ENCODE data around the gene KCNK16. TPM values are rescaled to one million over a fixed set of nuclear protein-coding genes. Genes with fewer than 3 reads are reported as not detected.

KCNK16 gene
- total and polyA plus RNA-seq, 2 experiments from 2014 or later, result not detected

- 79% methylated on average over 7 of the region's 7 CpGs for WGBS (ENCODE audit: low lambda C conversion rate, missing lambda C conversion rate)
- no peaks in the 10 kb centered on the region for H3K79me2 ChIP-seq
- no peak overlapping the region for H3K4me2 ChIP-seq
- TF ChIP-seq CTCF (IDR thresholded peaks at IDR 0.05; ENCODE audit: poor library complexity), result no peak
- TF ChIP-seq EZH2phosphoT487 (IDR thresholded peaks at IDR 0.05; ENCODE audit: low read depth, severe bottlenecking, unreplicated experiment), result no peak
- no peak for TF ChIP-seq EZH2 (IDR thresholded peaks at IDR 0.05; ENCODE audit: borderline replicate concordance)
- no peak overlapping the region for H2AFZ ChIP-seq
- no peaks in the 10 kb centered on the region for H3K9me2 ChIP-seq (replicated peaks; ENCODE audit: insufficient read depth)
- H3K36me3 ChIP-seq (replicated peaks; ENCODE audit: insufficient read depth, low read depth), result no peaks in the 10 kb centered on the region
- H3K4me3 ChIP-seq, result no peak overlapping the region
- H3K27me3 ChIP-seq, result no peaks in the 10 kb centered on the region
- H4K20me1 ChIP-seq (ENCODE audit: insufficient read depth, poor library complexity, severe bottlenecking), result no peaks in the 10 kb centered on the region
- no peak overlapping the region for H3K27ac ChIP-seq
- peak; percentile 75 for DNase-seq (ENCODE audit: low spot score)
- peaks cover 6% of the 10 kb centered on the region for H3K4me1 ChIP-seq (ENCODE audit: insufficient read depth)
- no peaks in the 10 kb centered on the region for H3K9me3 ChIP-seq (ENCODE audit: low read depth)
Measured at GRCh38 chr6:39357998-39358686, 35.6 kb upstream of the KCNK16 start.

GRCh38 chr6:39353698-39354315 is 31.3 kb upstream of the KCNK16 start:
- Histone ChIP-seq H3K79me2 (no peaks in the 10 kb centered on the region), H3K9me2 (replicated peaks; ENCODE audit: insufficient read depth) (no peaks in the 10 kb centered on the region), H3K9me3 (ENCODE audit: low read depth) (no peaks in the 10 kb centered on the region), H3K4me1 (ENCODE audit: insufficient read depth) (peaks cover 6% of the 10 kb centered on the region), H3K4me2 (no peak overlapping the region), H3K36me3 (replicated peaks; ENCODE audit: insufficient read depth, low read depth) (no peaks in the 10 kb centered on the region), H2AFZ (no peak overlapping the region), H4K20me1 (ENCODE audit: insufficient read depth, poor library complexity, severe bottlenecking) (no peaks in the 10 kb centered on the region), H3K27me3 (no peaks in the 10 kb centered on the region), H3K27ac (no peak overlapping the region), H3K4me3 (no peak overlapping the region)
- WGBS (ENCODE audit: low lambda C conversion rate, missing lambda C conversion rate), result 92% methylated on average over 7 of the region's 7 CpGs
- TF ChIP-seq EZH2phosphoT487 (IDR thresholded peaks at IDR 0.05; ENCODE audit: low read depth, severe bottlenecking, unreplicated experiment) (no peak), CTCF (IDR thresholded peaks at IDR 0.05; ENCODE audit: poor library complexity) (no peak), EZH2 (IDR thresholded peaks at IDR 0.05; ENCODE audit: borderline replicate concordance) (no peak)
- DNase-seq (ENCODE audit: low spot score), result no peak

GRCh38 chr6:39350723-39351505 is 28.4 kb upstream of the KCNK16 start:
- no peaks in the 10 kb centered on the region for H3K4me1 ChIP-seq (ENCODE audit: insufficient read depth)
- H3K4me2 ChIP-seq, result no peak overlapping the region
- H4K20me1 ChIP-seq (ENCODE audit: insufficient read depth, poor library complexity, severe bottlenecking), result no peaks in the 10 kb centered on the region
- H3K9me3 ChIP-seq (ENCODE audit: low read depth), result no peaks in the 10 kb centered on the region
- H3K27me3 ChIP-seq, result no peaks in the 10 kb centered on the region
- H3K4me3 ChIP-seq, result no peak overlapping the region
- no peak overlapping the region for H3K27ac ChIP-seq
- TF ChIP-seq EZH2 (IDR thresholded peaks at IDR 0.05; ENCODE audit: borderline replicate concordance) (no peak), CTCF (IDR thresholded peaks at IDR 0.05; ENCODE audit: poor library complexity) (no peak), EZH2phosphoT487 (IDR thresholded peaks at IDR 0.05; ENCODE audit: low read depth, severe bottlenecking, unreplicated experiment) (no peak)
- no peak overlapping the region for H2AFZ ChIP-seq
- no peaks in the 10 kb centered on the region for H3K9me2 ChIP-seq (replicated peaks; ENCODE audit: insufficient read depth)
- no peaks in the 10 kb centered on the region for H3K79me2 ChIP-seq
- H3K36me3 ChIP-seq (replicated peaks; ENCODE audit: insufficient read depth, low read depth), result no peaks in the 10 kb centered on the region
- WGBS (ENCODE audit: low lambda C conversion rate, missing lambda C conversion rate), result 90% methylated on average over 13 of the region's 13 CpGs
- no peak for DNase-seq (ENCODE audit: low spot score)
